ENCODE data around the gene LCN1. TPM values are rescaled to one million over a fixed set of nuclear protein-coding genes. Genes with fewer than 3 reads are reported as not detected.

The LCN1 gene
- polyA plus RNA-seq, 3 donors = not detected

DNA sequence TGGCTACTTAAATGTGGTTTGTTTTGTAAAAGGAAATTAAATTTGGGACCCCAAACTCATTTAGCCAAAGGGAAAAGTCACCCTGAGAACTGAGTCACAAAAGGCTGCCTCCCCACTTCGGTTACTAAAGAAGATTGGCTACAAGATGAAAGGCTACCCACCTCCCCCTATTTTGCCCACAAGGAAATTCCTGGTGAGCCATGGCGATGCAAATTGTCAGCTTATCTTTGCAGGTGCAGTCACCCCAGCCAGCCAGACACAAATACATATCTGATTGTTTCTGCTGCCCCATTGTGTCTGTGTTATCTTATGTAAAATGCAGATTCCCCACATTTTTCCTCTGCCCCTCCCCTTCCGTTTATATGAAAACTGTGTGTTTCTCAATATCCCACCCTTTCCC is 49.2 kb downstream of the LCN1 start:
- intact Hi-C loops (cut with micrococcal nuclease) = no loop called here
- Histone ChIP-seq H3K36me3 (replicated peaks in 1 of 2; ENCODE audit: control insufficient read depth in 1 of 2, insufficient read depth in 2 of 2, low read length in 2 of 2) (no peaks in the 10 kb centered on the region), H3K27ac (ENCODE audit: low read depth in 1 of 2, low read length in 2 of 2) (no peak overlapping the region), H2AFZ (ENCODE audit: insufficient read depth, low read depth, low read length, poor library complexity, severe bottlenecking) (no peak overlapping the region), H3K9me3 (replicated peaks in 1 of 2; ENCODE audit: control insufficient read depth in 1 of 2, insufficient read depth in 1 of 2, low read length in 2 of 2) (no peaks in the 10 kb centered on the region), H3K4me2 (replicated peaks; ENCODE audit: extremely low read depth, low read length, poor library complexity, severe bottlenecking) (no peak overlapping the region), H3K4me1 (ENCODE audit: control insufficient read depth in 1 of 2, insufficient read depth in 2 of 2, low read length in 2 of 2) (no peaks in the 10 kb centered on the region), H4K20me1 (ENCODE audit: insufficient read depth, low read length) (no peaks in the 10 kb centered on the region), H3K79me2 (ENCODE audit: insufficient read depth, low read length) (no peaks in the 10 kb centered on the region), H3K9ac (ENCODE audit: insufficient read depth, low read length, poor library complexity, severe bottlenecking) (no peak overlapping the region), H3K27me3 (ENCODE audit: control insufficient read depth in 2 of 2, insufficient read depth in 2 of 2, low read length in 2 of 2) (no peaks in the 10 kb centered on the region), H3K4me3 (replicated peaks in 1 of 3; ENCODE audit: low read depth in 2 of 3, low read length in 3 of 3) (no peak overlapping the region)
- WGBS (ENCODE audit: insufficient coverage) = 88% methylated on average over 1 of the region's 3 CpGs
- no peak for DNase-seq
- Mint-ChIP-seq H3K36me3 (no peaks in the 10 kb centered on the region), H3K4me3 (no peak overlapping the region), H3K27ac (no peak overlapping the region), H3K27me3 (ENCODE audit: low read depth in 3 of 3) (peaks cover 2 to 6% (median 5%) of the 10 kb centered on the region in 3 donors), H3K4me1 (no peaks in the 10 kb centered on the region), H3K9me3 (peaks cover 0 to 5% (median 3%) of the 10 kb centered on the region in 7 donors)
- TF ChIP-seq, protein P1, sequence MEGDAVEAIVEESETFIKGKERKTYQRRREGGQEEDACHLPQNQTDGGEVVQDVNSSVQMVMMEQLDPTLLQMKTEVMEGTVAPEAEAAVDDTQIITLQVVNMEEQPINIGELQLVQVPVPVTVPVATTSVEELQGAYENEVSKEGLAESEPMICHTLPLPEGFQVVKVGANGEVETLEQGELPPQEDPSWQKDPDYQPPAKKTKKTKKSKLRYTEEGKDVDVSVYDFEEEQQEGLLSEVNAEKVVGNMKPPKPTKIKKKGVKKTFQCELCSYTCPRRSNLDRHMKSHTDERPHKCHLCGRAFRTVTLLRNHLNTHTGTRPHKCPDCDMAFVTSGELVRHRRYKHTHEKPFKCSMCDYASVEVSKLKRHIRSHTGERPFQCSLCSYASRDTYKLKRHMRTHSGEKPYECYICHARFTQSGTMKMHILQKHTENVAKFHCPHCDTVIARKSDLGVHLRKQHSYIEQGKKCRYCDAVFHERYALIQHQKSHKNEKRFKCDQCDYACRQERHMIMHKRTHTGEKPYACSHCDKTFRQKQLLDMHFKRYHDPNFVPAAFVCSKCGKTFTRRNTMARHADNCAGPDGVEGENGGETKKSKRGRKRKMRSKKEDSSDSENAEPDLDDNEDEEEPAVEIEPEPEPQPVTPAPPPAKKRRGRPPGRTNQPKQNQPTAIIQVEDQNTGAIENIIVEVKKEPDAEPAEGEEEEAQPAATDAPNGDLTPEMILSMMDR (IDR thresholded peaks at IDR 0.05) = no peak

DNA sequence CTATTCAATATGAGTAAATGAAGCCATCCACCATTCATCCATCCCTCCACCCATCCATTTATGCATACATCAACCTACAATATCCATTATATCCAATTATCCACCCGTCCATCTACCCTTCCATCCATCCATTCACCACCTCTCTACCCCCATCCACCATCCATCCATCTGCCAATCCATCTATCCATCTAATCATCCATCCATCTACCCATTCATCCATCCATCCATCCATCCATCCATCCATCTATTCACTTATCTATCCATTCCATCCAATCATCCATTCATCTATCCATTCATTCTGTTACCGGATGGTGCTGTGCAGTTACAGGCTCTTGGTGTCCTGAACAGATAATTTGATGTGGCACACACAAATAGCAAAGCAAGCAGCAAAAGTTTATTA is 51.0 kb downstream of the LCN1 start:
- H3K4me3 Mint-ChIP-seq = no peak overlapping the region
- H3K9me3 Mint-ChIP-seq = peaks cover 0 to 5% (median 3%) of the 10 kb centered on the region in 7 donors
- Histone ChIP-seq H3K9ac (ENCODE audit: insufficient read depth, low read length, poor library complexity, severe bottlenecking) (no peak overlapping the region), H3K4me3 (replicated peaks in 1 of 3; ENCODE audit: low read depth in 2 of 3, low read length in 3 of 3) (no peak overlapping the region), H3K9me3 (replicated peaks in 1 of 2; ENCODE audit: control insufficient read depth in 1 of 2, insufficient read depth in 1 of 2, low read length in 2 of 2) (no peaks in the 10 kb centered on the region), H3K4me1 (ENCODE audit: control insufficient read depth in 1 of 2, insufficient read depth in 2 of 2, low read length in 2 of 2) (no peaks in the 10 kb centered on the region), H3K27me3 (ENCODE audit: control insufficient read depth in 2 of 2, insufficient read depth in 2 of 2, low read length in 2 of 2) (no peaks in the 10 kb centered on the region), H3K79me2 (ENCODE audit: insufficient read depth, low read length) (no peaks in the 10 kb centered on the region), H3K27ac (ENCODE audit: low read depth in 1 of 2, low read length in 2 of 2) (no peak overlapping the region), H4K20me1 (ENCODE audit: insufficient read depth, low read length) (no peaks in the 10 kb centered on the region), H2AFZ (ENCODE audit: insufficient read depth, low read depth, low read length, poor library complexity, severe bottlenecking) (no peak overlapping the region), H3K36me3 (replicated peaks in 1 of 2; ENCODE audit: control insufficient read depth in 1 of 2, insufficient read depth in 2 of 2, low read length in 2 of 2) (no peaks in the 10 kb centered on the region), H3K4me2 (replicated peaks; ENCODE audit: extremely low read depth, low read length, poor library complexity, severe bottlenecking) (no peak overlapping the region)
- WGBS (ENCODE audit: insufficient coverage) = 82% methylated on average over 1 of the region's 2 CpGs
- H3K36me3 Mint-ChIP-seq = no peaks in the 10 kb centered on the region
- TF ChIP-seq, protein P1 (IDR thresholded peaks at IDR 0.05) = no peak
- no peak for DNase-seq
- no peak overlapping the region for H3K27ac Mint-ChIP-seq
- H3K4me1 Mint-ChIP-seq = no peaks in the 10 kb centered on the region
- intact Hi-C loops (cut with micrococcal nuclease) = no loop called here
- peaks cover 0 to 2% (median 2%) of the 10 kb centered on the region in 3 donors for H3K27me3 Mint-ChIP-seq (ENCODE audit: low read depth in 3 of 3)

Data from CD14-positive monocyte (primary cell).